ENCODE data around the gene OR6C2. TPM values are rescaled to one million over a fixed set of nuclear protein-coding genes. Genes with fewer than 3 reads are reported as not detected.
"Not testable (repeated sequence)": the region's sequence is repeated elsewhere in the genome, so short reads cannot be mapped to it uniquely, and the experiment has no call there.

OR6C2 gene
- polyA plus RNA-seq (ENCODE audit: insufficient read length in 12 of 12), result not detected
- long read RNA-seq, donor 1, result 0 reads
- long read RNA-seq, donor 2, result 0 reads
- long read RNA-seq, donor 3, result 0 reads
- long read RNA-seq, donor 4, result 0 reads
- long read RNA-seq, donor 5, result 0 reads
- long read RNA-seq, donor 6, result 0 reads
- long read RNA-seq, donor 7, result 0 reads
- long read RNA-seq, donor 8, result 0 reads
- long read RNA-seq, donor 9, result 0 reads
- long read RNA-seq, donor 10, result 0 reads
- long read RNA-seq, donor 11, result 0 reads

- no peak for DNase-seq
Measured at GRCh38 chr12:55443776-55444175, at the start of gene OR6C2. Gene OR6C2 (plus strand): TSS chr12:55444076. CDS start chr12:55452214, 8,138 bp downstream.

DNA sequence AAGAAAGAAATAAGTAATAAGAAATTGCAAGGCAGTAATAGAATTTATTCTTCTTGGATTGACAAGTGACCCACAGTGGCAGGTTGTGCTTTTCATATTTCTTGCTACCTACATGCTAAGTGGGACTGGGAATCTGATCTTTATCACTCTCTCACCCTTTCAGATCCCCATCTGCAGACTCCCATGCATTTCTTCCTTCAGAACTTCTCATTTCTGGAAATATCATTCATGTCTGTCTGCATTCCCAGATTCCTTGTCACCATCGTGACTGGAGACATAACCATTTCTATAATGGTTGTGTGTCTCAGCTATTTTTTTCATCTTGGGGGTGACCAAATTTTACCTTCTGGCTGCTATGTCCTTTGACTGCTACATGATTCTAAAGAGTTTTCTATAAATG lies 47.5 kb upstream of the OR6C2 start:
- no peak for DNase-seq

GRCh38 chr12:55400229-55400628 lies 43.6 kb upstream of the OR6C2 start, which contains the start of gene OR6C65:
Gene OR6C65 (plus strand): TSS chr12:55400529. CDS start chr12:55400529, 0 bp downstream.
- no peak for DNase-seq

- no peak for DNase-seq
Measured at GRCh38 chr12:55407866-55408265, 36.0 kb upstream of the OR6C2 start.

GRCh38 chr12:55409133-55409532 lies 34.7 kb upstream of the OR6C2 start:
- DNase-seq, result not testable (repeated sequence)

DNA sequence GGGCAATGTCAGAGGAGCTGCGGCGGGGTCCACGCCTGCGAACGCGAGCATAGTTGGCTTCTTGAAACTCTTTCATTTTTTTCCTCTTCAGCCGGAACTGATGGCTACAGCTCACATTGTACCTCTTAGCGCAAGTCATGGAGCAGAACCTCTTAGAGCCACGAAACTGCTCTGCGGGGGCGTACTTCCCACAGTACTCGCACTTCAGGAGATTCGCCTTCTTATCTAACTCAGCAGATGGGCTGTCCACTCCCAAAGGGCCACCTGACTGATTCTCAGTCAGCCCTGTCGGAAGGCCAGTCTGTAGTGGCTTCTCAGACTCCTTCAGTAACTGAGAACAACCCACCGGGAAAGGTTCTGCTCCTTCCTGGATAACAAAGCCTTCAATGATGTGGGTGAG lies 31.7 kb upstream of the OR6C2 start:
- DNase-seq, result not testable (repeated sequence)

GRCh38 chr12:55413498-55414388 lies 30.1 kb upstream of the OR6C2 start:
- not testable (repeated sequence) for DNase-seq

- DNase-seq, result not testable (repeated sequence)
Measured at GRCh38 chr12:55414396-55414823, 29.5 kb upstream of the OR6C2 start.

GRCh38 chr12:55414889-55415288 lies 29.0 kb upstream of the OR6C2 start:
- not testable (repeated sequence) for DNase-seq

DNA sequence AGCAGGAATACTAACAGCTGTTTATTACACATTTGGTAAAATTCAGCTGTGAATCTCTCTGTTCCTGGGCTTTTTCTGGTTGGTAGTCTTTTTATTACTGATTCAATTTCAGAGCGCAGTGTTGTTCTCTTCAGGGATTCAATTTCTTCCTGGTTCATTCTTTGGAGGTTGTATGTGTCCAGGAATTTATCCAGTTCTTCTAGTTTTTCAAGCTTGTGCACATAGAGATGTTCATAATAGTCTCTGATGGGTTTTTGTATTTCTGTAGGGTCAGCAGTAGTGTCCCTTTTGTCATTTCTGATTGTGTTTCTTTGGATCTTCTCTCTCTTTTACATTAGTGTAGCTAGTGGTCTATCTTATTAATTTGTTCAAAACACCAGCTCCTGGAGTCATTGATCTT lies 26.9 kb upstream of the OR6C2 start:
- no peak for DNase-seq

DNA sequence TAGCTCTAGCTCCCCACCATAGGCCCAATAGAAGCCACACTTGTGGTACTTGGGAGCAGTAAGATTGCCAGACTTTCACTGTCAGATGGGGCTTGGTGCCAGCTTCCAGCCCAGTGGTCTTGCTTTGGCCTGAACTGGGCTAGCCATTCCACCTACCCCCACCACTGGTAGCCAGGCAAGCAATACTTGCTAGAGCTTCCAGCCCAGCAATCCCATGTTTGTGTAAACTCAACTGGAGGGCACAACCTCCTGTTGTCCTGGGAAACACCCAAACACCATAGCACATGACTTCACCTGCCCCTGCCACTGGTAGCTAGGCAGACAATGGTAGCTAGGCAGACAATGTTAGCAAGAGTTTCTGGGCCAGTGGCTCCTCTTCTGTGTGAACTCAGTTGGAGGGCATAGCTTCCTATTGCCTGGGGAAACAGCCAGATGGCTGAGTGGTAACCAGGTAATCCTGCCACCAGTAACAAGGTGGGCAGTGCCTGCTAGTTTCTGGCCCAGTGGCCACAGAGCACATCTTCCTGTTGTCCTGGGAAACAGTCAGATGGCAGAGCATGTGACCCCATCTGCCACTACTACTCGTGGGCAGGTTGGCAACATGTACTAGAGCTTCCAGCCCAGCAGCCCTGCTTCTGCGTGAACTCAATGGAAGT lies 23.4 kb upstream of the OR6C2 start:
- DNase-seq, result no peak

GRCh38 chr12:55425954-55426353 lies 17.9 kb upstream of the OR6C2 start, which contains the start of gene OR6C76:
Gene OR6C76 (plus strand): TSS chr12:55426254. CDS start chr12:55426254, 0 bp downstream.
- DNase-seq, result no peak

DNA sequence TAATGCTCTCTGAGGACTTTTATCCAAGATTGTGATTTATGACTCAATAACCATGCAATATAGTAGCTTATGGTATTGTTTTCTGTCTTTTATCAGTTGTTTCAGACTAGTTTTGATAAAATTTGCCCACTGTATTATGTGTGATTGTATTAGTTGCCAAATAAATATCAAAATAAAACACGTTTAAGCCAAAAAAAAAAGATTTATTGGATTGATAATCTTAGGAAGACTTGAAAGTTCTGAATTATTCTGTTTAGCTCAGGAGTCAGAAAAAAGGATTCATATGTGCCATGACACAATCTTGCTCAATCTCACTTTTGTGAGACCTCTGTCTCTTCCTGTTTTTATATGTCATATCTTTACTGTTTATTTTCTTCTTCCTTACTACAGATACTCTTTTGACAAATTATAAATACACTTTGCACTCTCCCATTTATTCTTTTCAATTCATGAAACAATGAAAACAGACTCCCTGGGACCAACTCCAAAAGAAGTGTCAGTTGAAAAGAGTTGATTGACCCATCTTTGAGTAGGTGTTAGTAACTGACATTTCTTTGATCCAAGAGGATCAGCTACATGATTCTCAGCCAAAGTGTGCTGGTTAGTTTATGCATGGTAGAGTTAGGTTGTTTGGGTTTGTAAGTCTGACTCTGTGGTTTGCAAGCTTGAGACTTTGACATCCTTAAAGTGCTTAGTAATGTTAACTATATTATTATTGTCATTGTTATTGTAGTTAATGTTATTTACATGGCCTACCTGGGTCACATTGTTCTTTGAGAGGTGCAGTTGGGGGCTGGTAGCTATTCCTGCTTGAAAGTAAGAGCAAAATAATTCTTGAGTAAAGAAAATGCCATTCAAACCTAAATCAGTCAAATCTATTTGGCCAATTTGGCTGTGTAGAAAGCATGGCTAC lies 15.3 kb upstream of the OR6C2 start:
- no peak for DNase-seq

- DNase-seq, result not testable (repeated sequence)
Measured at GRCh38 chr12:55441233-55441632, 2.6 kb upstream of the OR6C2 start.

DNA sequence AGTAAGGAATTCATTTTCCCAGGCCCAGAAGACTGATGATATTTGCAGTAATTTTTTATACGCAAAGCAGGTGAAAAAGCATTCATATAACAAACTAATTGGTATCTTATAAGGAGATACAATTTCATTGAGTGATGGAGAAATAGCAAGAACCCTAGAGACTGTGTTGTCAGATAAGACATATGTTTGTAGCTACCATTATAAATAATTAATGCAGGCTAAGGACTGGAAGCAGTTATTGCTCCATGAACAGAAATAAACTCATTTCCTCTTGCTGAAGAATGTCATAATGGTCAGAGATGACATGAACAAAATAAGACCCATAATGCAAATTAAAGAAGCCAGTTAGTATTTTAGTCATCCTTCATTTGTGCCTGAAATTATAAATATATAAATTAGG lies 1.5 kb downstream of the OR6C2 start:
- DNase-seq, result no peak

DNA sequence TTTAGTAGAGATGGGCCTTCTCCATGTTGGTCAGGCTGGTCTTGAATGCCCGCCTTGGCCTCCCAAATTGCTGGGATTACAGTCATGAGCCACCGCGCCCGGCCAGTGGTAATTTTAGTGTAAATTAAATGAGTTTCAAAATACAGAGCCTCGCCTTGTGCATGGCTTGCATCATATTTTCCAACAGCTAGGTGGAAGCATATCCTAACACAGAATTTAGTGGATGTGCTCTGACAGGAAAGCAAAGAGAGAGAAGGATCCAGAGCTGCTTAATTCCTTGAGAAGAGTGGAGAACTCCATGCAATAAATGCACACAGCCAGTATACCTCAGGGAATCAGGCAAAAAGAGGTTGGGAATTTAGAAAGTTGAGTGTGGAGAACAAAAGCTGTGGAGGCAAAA lies 2.5 kb downstream of the OR6C2 start:
- DNase-seq, result no peak

DNA sequence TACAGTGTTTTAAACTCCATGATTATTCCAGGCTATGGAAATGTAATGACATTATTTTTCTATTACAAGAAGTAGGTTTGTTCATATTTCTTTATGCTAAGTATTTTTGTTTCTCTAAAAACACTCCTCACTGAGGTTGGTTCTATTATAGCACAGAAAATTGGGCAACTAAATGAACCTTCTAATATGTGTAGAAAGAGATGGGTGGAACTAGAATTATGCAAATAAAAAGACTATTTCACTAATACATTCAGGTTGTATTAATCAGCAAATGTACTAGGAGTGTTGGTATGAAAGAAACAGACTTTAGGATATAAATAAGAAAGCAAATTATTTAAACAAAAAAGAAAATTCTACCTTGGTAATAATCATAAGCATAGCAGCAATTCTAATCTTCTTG lies 4.9 kb downstream of the OR6C2 start:
- DNase-seq, result no peak

GRCh38 chr12:55464926-55465325 lies 21.1 kb downstream of the OR6C2 start:
- DNase-seq, result not testable (repeated sequence)

- no peak for DNase-seq
Measured at GRCh38 chr12:55467836-55468235, 24.0 kb downstream of the OR6C2 start.

DNA sequence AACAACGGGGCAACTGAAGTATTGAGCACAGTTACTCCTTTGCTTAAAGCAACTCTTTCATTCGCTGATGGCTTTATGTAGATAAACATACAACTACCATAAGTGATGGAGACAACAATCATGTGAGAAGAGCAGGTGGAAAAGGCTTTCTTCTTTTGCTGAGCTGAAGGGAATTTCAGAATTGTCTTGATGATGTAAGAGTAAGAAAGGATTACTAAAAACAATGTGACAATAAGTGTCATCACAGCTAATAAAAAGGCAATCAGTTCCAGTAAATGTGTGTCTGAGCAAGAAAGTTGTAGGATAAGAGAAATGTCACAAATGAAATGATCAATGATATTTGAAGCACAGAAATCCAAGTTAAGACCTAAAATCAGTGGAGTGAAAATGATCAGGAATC lies 25.4 kb downstream of the OR6C2 start:
- DNase-seq, result no peak

All from muscle of arm (tissue), 14 donors.